ENCODE measurements around the gene SLC12A7. TPM values are rescaled to one million over a fixed set of nuclear protein-coding genes. Genes with fewer than 3 reads are reported as not detected.
A peak's percentile ranks its signal among the peaks of the same experiment; 100 is the strongest.

The SLC12A7 gene
- total RNA-seq, 1 experiment from 2014 or later: 28.1 TPM

GRCh38 chr5:1140818-1141189 is 28.9 kb upstream of the SLC12A7 start:
- ATAC-seq (no peak), DNase-seq (ENCODE audit: low spot score) (no peak)
- H3K27me3 Mint-ChIP-seq (ENCODE audit: low read depth): no peaks in the 10 kb centered on the region; the same call in 1 of the 2 replicates
- no peak overlapping the region for H3K27ac Mint-ChIP-seq
- CTCF ChIA-PET: interaction anchor here (0.7 to 2.3 kb wide), 16 partner anchors 10 to 217 kb away, joined by 3 to 10 read pairs (median 4); no protein-coding TSS in a partner anchor
- POLR2A ChIA-PET: no interaction called here
- no peak overlapping the region for H3K4me3 Mint-ChIP-seq
- H3K4me1 Mint-ChIP-seq: peaks cover 12% of the 10 kb centered on the region
- TF ChIP-seq IRF2 (CRISPR knock-in tag; IDR thresholded peaks at IDR 0.05; ENCODE audit: borderline replicate concordance, low read depth) (no peak), MYBL2 (CRISPR knock-in tag; IDR thresholded peaks at IDR 0.05) (no peak), ZNF121 (CRISPR knock-in tag; IDR thresholded peaks at IDR 0.05) (no peak), ZNF317 (CRISPR knock-in tag; IDR thresholded peaks at IDR 0.05; ENCODE audit: borderline replicate concordance, low read depth) (no peak), NR3C1 (CRISPR knock-in tag; conservative IDR thresholded peaks at IDR 0.05; ENCODE audit: low read depth) (no peak), TCF7 (CRISPR knock-in tag; IDR thresholded peaks at IDR 0.05; ENCODE audit: low read depth) (no peak), SMAD3 (CRISPR knock-in tag; IDR thresholded peaks at IDR 0.05; ENCODE audit: borderline replicate concordance) (no peak), ZBTB43 (CRISPR knock-in tag; IDR thresholded peaks at IDR 0.05) (no peak)
- H3K9me3 Mint-ChIP-seq: peaks cover 9% of the 10 kb centered on the region
- H3K36me3 Mint-ChIP-seq: no peaks in the 10 kb centered on the region

DNA sequence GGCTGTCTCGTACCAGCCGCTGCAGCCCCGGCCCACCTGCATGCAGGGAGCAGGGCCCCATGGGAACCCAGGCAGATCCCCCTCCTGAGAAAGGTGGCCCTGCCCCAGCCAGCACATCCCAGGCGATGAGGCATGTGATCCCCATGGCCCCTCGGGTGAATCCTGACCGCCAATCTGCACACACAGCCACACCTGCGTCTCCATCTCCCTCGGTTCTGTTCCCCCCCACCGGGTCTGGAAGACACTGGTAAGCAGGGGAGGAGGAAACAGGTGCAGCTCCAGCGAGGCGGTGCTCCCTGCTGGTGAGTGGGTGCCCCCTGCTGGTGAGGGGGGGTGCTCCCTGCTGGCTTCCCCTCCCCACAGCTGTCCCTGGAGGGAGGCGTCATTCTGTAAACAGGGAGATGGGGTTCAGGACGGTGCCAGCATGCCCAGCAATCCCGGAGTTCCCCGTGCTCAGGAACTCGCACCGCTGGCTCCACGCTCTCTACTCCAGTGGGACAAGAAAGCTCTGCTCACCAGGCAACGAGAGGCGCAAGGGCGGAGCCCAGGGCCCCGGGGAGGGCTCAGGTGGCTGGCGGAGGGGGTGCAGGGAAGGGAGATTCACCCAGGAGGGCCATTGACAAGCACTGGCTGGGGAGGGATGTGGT is 28.4 kb upstream of the SLC12A7 start:
- no peak overlapping the region for H3K27ac Mint-ChIP-seq
- CTCF ChIA-PET: interaction anchor here (0.5 to 2.3 kb wide), 19 partner anchors 10 to 274 kb away, joined by 3 to 10 read pairs (median 3); no protein-coding TSS in a partner anchor

DNA sequence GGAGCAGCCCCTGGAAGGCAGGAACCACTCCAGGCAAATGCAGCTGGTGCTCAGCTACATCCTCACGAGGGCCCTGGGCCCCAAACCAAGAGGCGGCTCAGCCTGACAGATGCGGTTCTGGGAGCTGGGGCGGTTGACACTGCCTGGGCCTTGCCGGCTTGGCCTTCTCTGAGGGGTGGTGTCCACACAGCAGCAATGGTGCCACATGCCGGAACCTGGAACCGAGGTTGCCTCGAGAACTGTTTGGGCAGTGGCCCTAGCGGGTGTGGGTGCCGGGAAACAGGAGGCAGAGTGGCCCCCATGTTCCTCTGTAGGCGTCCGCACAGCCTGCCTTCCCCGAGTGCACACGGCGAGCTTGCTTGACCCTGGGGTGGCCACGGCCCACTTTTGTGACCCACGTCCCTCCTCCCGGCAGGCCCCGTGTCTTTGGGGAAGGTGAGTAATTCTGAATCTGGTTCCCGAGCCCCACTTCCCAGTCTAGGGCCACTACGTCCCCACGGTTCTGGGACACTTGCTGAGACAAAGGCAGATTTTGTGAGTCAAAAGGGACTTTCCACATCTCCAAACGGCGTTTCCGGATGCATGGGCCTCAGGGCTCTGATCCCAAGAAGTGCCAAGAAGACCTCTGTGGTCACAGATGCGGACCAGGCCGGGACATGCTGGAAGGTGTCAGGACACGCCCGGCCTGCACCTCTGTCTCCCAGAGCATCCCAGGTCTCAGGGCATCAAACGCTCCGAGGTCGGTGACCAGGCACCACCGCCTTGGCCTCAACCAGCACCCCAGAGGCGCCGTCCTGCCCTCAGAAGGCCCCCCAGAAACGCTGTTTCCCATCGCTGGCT is 27.7 kb upstream of the SLC12A7 start:
- Mint-ChIP-seq H3K4me3 (no peak overlapping the region), H3K36me3 (no peaks in the 10 kb centered on the region), H3K27ac (no peak overlapping the region), H3K4me1 (peaks cover 10% of the 10 kb centered on the region), H3K27me3 (ENCODE audit: low read depth) (no peaks in the 10 kb centered on the region; the same call in 1 of the 2 replicates), H3K9me3 (peaks cover 9% of the 10 kb centered on the region)
- DNase-seq (ENCODE audit: low spot score): no peak
- CTCF ChIA-PET: interaction anchor here (0.5 to 2.3 kb wide), 18 partner anchors 9 to 274 kb away, joined by 3 to 10 read pairs (median 4); no protein-coding TSS in a partner anchor
- TF ChIP-seq, protein P1, sequence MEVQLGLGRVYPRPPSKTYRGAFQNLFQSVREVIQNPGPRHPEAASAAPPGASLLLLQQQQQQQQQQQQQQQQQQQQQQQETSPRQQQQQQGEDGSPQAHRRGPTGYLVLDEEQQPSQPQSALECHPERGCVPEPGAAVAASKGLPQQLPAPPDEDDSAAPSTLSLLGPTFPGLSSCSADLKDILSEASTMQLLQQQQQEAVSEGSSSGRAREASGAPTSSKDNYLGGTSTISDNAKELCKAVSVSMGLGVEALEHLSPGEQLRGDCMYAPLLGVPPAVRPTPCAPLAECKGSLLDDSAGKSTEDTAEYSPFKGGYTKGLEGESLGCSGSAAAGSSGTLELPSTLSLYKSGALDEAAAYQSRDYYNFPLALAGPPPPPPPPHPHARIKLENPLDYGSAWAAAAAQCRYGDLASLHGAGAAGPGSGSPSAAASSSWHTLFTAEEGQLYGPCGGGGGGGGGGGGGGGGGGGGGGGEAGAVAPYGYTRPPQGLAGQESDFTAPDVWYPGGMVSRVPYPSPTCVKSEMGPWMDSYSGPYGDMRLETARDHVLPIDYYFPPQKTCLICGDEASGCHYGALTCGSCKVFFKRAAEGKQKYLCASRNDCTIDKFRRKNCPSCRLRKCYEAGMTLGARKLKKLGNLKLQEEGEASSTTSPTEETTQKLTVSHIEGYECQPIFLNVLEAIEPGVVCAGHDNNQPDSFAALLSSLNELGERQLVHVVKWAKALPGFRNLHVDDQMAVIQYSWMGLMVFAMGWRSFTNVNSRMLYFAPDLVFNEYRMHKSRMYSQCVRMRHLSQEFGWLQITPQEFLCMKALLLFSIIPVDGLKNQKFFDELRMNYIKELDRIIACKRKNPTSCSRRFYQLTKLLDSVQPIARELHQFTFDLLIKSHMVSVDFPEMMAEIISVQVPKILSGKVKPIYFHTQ (CRISPR knock-in tag; IDR thresholded peaks at IDR 0.05): no peak
- TF ChIP-seq SMAD4 (CRISPR knock-in tag; IDR thresholded peaks at IDR 0.05): no peak
- no peak for ATAC-seq
- POLR2A ChIA-PET: no interaction called here

More for the DNA sequence above, 28.4 kb upstream of the SLC12A7 start:
- peaks cover 10% of the 10 kb centered on the region for H3K4me1 Mint-ChIP-seq
- no peak overlapping the region for H3K4me3 Mint-ChIP-seq
- peaks cover 9% of the 10 kb centered on the region for H3K9me3 Mint-ChIP-seq
- ATAC-seq: peak; percentile 69
- no peaks in the 10 kb centered on the region; the same call in 1 of the 2 replicates for H3K27me3 Mint-ChIP-seq (ENCODE audit: low read depth)
- POLR2A ChIA-PET: no interaction called here
- TF ChIP-seq SP1 (CRISPR knock-in tag; conservative IDR thresholded peaks at IDR 0.05): 0 out of 2 replicates have a peak, but pooled peaks have one; percentile 26
- peak; percentile 93 for TF ChIP-seq ZNF263 (CRISPR knock-in tag; IDR thresholded peaks at IDR 0.05; ENCODE audit: low read depth)
- TF ChIP-seq, protein P2, sequence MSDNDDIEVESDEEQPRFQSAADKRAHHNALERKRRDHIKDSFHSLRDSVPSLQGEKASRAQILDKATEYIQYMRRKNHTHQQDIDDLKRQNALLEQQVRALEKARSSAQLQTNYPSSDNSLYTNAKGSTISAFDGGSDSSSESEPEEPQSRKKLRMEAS (CRISPR knock-in tag; IDR thresholded peaks at IDR 0.05): peak; percentile 20; the same call in 1 of the 2 replicates
- TF ChIP-seq ATF1 (CRISPR knock-in tag; IDR thresholded peaks at IDR 0.05): no peak
- no peak for TF ChIP-seq USF1 (CRISPR knock-in tag; IDR thresholded peaks at IDR 0.05)
- peak; percentile 88 for TF ChIP-seq ZNF423 (CRISPR knock-in tag; IDR thresholded peaks at IDR 0.05)
- TF ChIP-seq, protein P3, sequence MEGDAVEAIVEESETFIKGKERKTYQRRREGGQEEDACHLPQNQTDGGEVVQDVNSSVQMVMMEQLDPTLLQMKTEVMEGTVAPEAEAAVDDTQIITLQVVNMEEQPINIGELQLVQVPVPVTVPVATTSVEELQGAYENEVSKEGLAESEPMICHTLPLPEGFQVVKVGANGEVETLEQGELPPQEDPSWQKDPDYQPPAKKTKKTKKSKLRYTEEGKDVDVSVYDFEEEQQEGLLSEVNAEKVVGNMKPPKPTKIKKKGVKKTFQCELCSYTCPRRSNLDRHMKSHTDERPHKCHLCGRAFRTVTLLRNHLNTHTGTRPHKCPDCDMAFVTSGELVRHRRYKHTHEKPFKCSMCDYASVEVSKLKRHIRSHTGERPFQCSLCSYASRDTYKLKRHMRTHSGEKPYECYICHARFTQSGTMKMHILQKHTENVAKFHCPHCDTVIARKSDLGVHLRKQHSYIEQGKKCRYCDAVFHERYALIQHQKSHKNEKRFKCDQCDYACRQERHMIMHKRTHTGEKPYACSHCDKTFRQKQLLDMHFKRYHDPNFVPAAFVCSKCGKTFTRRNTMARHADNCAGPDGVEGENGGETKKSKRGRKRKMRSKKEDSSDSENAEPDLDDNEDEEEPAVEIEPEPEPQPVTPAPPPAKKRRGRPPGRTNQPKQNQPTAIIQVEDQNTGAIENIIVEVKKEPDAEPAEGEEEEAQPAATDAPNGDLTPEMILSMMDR (IDR thresholded peaks at IDR 0.05): peak; percentile 46
- no peak for TF ChIP-seq FOXJ3 (CRISPR knock-in tag; IDR thresholded peaks at IDR 0.05; ENCODE audit: borderline replicate concordance)
- peak; percentile 71 for DNase-seq (ENCODE audit: low spot score)
- no peaks in the 10 kb centered on the region for H3K36me3 Mint-ChIP-seq
